ENCODE data around the gene OR2T6.
"Not testable (repeated sequence)": the region's sequence is repeated elsewhere in the genome, so short reads cannot be mapped to it uniquely, and the experiment has no call there.

DNA sequence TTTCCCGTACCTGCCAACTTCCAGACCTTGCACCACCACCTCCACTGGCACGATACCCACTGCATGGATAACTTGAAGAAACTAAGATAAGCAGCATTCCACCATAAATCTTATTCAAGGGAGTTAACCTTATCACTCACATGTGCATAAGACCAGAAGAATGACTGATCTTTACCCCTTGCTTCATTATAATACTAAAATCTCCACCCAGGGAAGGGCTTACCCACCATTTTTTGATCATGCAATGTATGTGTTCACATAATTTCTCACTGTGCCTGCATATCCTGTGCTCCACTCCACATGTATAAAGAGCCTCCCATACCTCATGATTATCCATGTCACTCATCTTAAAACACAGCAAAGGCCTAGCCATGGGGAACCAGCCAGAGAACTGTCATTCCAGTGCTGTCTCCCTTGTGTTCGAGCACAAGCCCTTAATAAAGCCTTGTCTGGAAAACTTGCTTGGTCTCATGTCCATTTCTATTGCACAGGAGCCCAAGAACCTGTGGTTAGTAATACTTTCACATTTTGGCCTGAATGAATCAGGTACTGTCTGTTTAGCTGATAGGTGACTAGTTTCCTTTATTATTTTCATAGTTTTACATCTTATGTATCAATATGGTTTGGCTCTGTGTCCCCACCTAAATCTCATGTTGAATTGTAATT, 52.1 kb downstream of the OR2T6 start:
- not testable (repeated sequence) for TF ChIP-seq POLR2A (IDR thresholded peaks at IDR 0.05; ENCODE audit: low read depth, low read length); POLR2AphosphoS5 (IDR thresholded peaks at IDR 0.05; ENCODE audit: low read depth, low read length); TAF1 (IDR thresholded peaks at IDR 0.05; ENCODE audit: borderline replicate concordance, low read depth, low read length)

Data from GM12892 (cell line).